GM12878 (cell line): ENCODE results near the gene OR4D2. TPM values are rescaled to one million over a fixed set of nuclear protein-coding genes. Genes with fewer than 3 reads are reported as not detected.

ENCODE experiments used
- ATAC-seq: fragments of 200-7000 bp; cut with Tn5 transposase; 3 replicates; pipeline ENCODE4 v1.9.1; 2020; ENCODE audit warnings: mild to moderate bottlenecking, moderate library complexity
- BruUV-seq: library from RNA; stranded (reverse); fragments of 400-500 nt; replicated peaks from 2 replicates; lab custom pipeline; 2021; lab: Mats Ljungman, UMichigan
- CTCF ChIA-PET: fragments of 300-600 bp; sonication (Branson Sonifier 250); formaldehyde crosslinking; extraction: SDS; loops from one replicate; lab custom pipeline; 2021; ENCODE audit warnings: inconsistent platforms; lab: Yijun Ruan, JAX
- POLR2A ChIA-PET: fragments of 350-600 bp; formaldehyde crosslinking; extraction: SDS; loops from one replicate; lab custom pipeline; 2021; ENCODE audit warnings: inconsistent platforms; lab: Charles Lee
- RAD21 ChIA-PET: fragments of 300-600 bp; sonication (Branson Sonifier 250); formaldehyde crosslinking; loops from one replicate; lab custom pipeline; 2023; ENCODE audit warnings: antibody characterized with exemption; ENCODE audit not compliant: unreplicated experiment; lab: Charles Lee
- SMC1A ChIA-PET: fragments of 300-600 bp; sonication (Branson Sonifier 250); formaldehyde crosslinking; loops from one replicate; lab custom pipeline; 2023; ENCODE audit not compliant: unreplicated experiment, uncharacterized antibody; lab: Charles Lee
- DNase-seq: peaks from one replicate; pipeline ENCODE4 v3.0.0-alpha.2; 2011; ENCODE audit warnings: low read depth, low spot score
- FAIRE-seq: peaks from 3 replicates; lab custom pipeline; 2011; peaks lifted over from hg19 to GRCh38; lab: Jason Lieb, UNC
- H2AFZ ChIP-seq: 2 replicates; pipeline ENCODE4 v1.6.0; 2011; ENCODE audit warnings: low read depth, low read length, control low read depth; ENCODE audit not compliant: control insufficient read depth
- H3K27ac ChIP-seq: 2 replicates; pipeline ENCODE4 v1.5.1; 2011; ENCODE audit warnings: control low read depth; ENCODE audit not compliant: control insufficient read depth, insufficient read depth
- H3K27me3 ChIP-seq, 2 experiments: replicated peaks in 1 of 2; 2 replicates each; pipeline versions ENCODE4 v1.6.0 to v1.6.1; 2011; ENCODE audit warnings: low read length in 1 of 2; ENCODE audit not compliant: control insufficient read depth in 2 of 2, insufficient read depth in 2 of 2
- H3K36me3 ChIP-seq, 2 experiments: 2 replicates each; pipeline ENCODE4 v1.5.1; 2011; ENCODE audit warnings: low read length in 1 of 2; ENCODE audit not compliant: control insufficient read depth in 2 of 2, insufficient read depth in 2 of 2
- H3K4me1 ChIP-seq: 2 replicates; pipeline ENCODE4 v1.6.1; 2011; ENCODE audit warnings: mild to moderate bottlenecking, low read length, moderate library complexity, mixed read lengths; ENCODE audit not compliant: control insufficient read depth, insufficient read depth
- H3K4me2 ChIP-seq: 2 replicates; pipeline ENCODE4 v1.6.0; 2011; ENCODE audit warnings: control low read depth; ENCODE audit not compliant: control insufficient read depth, insufficient read depth
- H3K4me3 ChIP-seq: fragments of 200-600 bp; sonication (generic); 2 replicates; pipeline ENCODE4 v1.5.1; 2016
- H3K79me2 ChIP-seq: 2 replicates; pipeline ENCODE4 v1.6.0; 2011; ENCODE audit warnings: low read length; ENCODE audit not compliant: control insufficient read depth, insufficient read depth
- H3K9ac ChIP-seq: 2 replicates; pipeline ENCODE4 v1.8.0; 2011; ENCODE audit warnings: low read length, control low read depth, mixed read lengths; ENCODE audit not compliant: control insufficient read depth, insufficient read depth
- H3K9me3 ChIP-seq: replicated peaks from 3 replicates; pipeline ENCODE4 v1.5.1; 2011; ENCODE audit warnings: mild to moderate bottlenecking, low read length; ENCODE audit not compliant: control insufficient read depth, insufficient read depth
- H4K20me1 ChIP-seq: 2 replicates; pipeline ENCODE4 v1.6.0; 2011; ENCODE audit not compliant: control insufficient read depth, insufficient read depth
- CHD4 ChIP-seq: fragments of 200-600 bp; sonication (generic); IDR thresholded peaks from 2 replicates; pipeline ENCODE4 v1.6.1; 2016; ENCODE audit warnings: mild to moderate bottlenecking
- ETV6 ChIP-seq, 2 experiments: fragments of 450-650 bp in 1 of 2; IDR thresholded peaks in 1 of 2; conservative IDR thresholded peaks in 1 of 2; 2 replicates each; pipeline ENCODE4 v1.6.1; 2014; ENCODE audit warnings: antibody characterized with exemption in 1 of 2, borderline replicate concordance in 1 of 2, low read depth in 1 of 2, mild to moderate bottlenecking in 1 of 2, moderate library complexity in 1 of 2
- FOXM1 ChIP-seq: IDR thresholded peaks from 2 replicates; pipeline ENCODE4 v1.6.1; 2012; ENCODE audit warnings: low read depth, mild to moderate bottlenecking, inconsistent platforms, low read length, moderate library complexity
- IRF5 ChIP-seq: fragments of 450-650 bp; IDR thresholded peaks from 2 replicates; pipeline ENCODE4 v1.6.1; 2017; ENCODE audit warnings: borderline replicate concordance
- LARP7 ChIP-seq: fragments of 450-650 bp; IDR thresholded peaks from 2 replicates; pipeline ENCODE4 v1.6.1; 2017; ENCODE audit warnings: mild to moderate bottlenecking
- NRF1 ChIP-seq: conservative IDR thresholded peaks from 2 replicates; pipeline ENCODE4 v1.6.1; 2011; ENCODE audit warnings: mild to moderate bottlenecking, low read depth, low read length, improper control_type of control experiment
- REST ChIP-seq: IDR thresholded peaks from 2 replicates; pipeline ENCODE4 v1.6.1; 2012; ENCODE audit warnings: mild to moderate bottlenecking, low read depth, low read length
- TARDBP ChIP-seq: IDR thresholded peaks from 2 replicates; pipeline ENCODE4 v1.6.1; 2016; ENCODE audit warnings: borderline replicate concordance
- ZBTB11 ChIP-seq: fragments of 450-650 bp; formaldehyde crosslinking; IDR thresholded peaks from 2 replicates; pipeline ENCODE4 v1.5.0; 2022; ENCODE audit warnings: mild to moderate bottlenecking, missing genetic modification characterization
- ZBTB33 ChIP-seq: fragments of 450-650 bp; IDR thresholded peaks from 2 replicates; pipeline ENCODE4 v1.6.1; 2017; ENCODE audit warnings: mild to moderate bottlenecking
- WGBS: methylation state at CpG from one replicate; pipeline ENCODE4 v1.1.6; 2016; ENCODE audit warnings: low lambda C conversion rate; ENCODE audit not compliant: insufficient replicate concordance, insufficient coverage; ENCODE audit errors: missing lambda C conversion rate; 5-methylcytosine and 5-hydroxymethylcytosine counted together
- in situ Hi-C: fragments of 300-500 bp; cut with MboI; formaldehyde crosslinking; loops from 9 replicates; pipeline ENCODE4 v1.14.3; 2018; ENCODE audit warnings: mixed read lengths
- intact Hi-C: fragments of 100-400 bp; cut with micrococcal nuclease; formaldehyde crosslinking; loops from one replicate; pipeline ENCODE4 v1.14.2; 2022; ENCODE audit not compliant: unreplicated experiment
- polyA plus RNA-seq, 11 experiments: library from polyadenylated mRNA; depleted of rRNA in 4 of 11; unstranded in 6 of 11; stranded (reverse) in 5 of 11; fragments of >200 nt; fragmentation: Nextera tagmentation in 4 of 11; fragmentation: Illumina TruSeq in 1 of 11; extraction: Ambion mirVana in 4 of 11; extraction: Trizol in 1 of 11; gene quantifications; 1 replicate in 1 of 11; 2 replicates in 10 of 11; pipeline versions ENCODE4 v1.2.1 to v1.2.3, GENCODE V29; 2011 to 2016; ENCODE audit warnings: inconsistent platforms in 2 of 11, missing spikeins in 2 of 11, low read depth in 1 of 11
- total RNA-seq, 4 experiments: library from RNA; depleted of rRNA in 3 of 4; stranded (reverse); fragments of >200 nt in 3 of 4; fragmentation: Illumina TruSeq in 1 of 4; extraction: Trizol in 1 of 4; gene quantifications; 2 replicates each; pipeline versions ENCODE4 v1.2.1 to v1.2.3, GENCODE V29; 2013 to 2021
- TF ChIP-seq, protein P1 (sequence below), 3 experiments: IDR thresholded peaks in 2 of 3; conservative IDR thresholded peaks in 1 of 3; 2 replicates each; pipeline ENCODE4 v1.5.1; 2011; ENCODE audit warnings: low read depth in 3 of 3, low read length in 3 of 3, mild to moderate bottlenecking in 3 of 3, control low read depth in 2 of 3, moderate library complexity in 2 of 3, inconsistent platforms in 1 of 3, mixed read lengths in 1 of 3; ENCODE audit not compliant: control insufficient read depth in 2 of 3, insufficient read depth in 1 of 3; ENCODE audit errors: extremely low read depth in 1 of 3

Gene OR4D2
- total and polyA plus RNA-seq, 10 of the 15 experiments (the other 5 are each of a cell fraction or from before 2014, with no cell fraction given) = 0.04 TPM; not detected in 9

GRCh38 chr17:58207451-58207850, 40.7 kb downstream of the OR4D2 start:
- ChIA-PET POLR2A (no interaction called here), RAD21 (no interaction called here), SMC1A (no interaction called here), CTCF (no interaction called here)
- no peak overlapping the region for H3K4me3 ChIP-seq
- 78% methylated on average over 3 of the region's 3 CpGs for WGBS
- no peaks in the 10 kb centered on the region for H3K79me2 ChIP-seq
- no peaks in the 10 kb centered on the region for H3K27me3 ChIP-seq
- no TSS peak for BruUV-seq
- H3K27ac ChIP-seq = no peak overlapping the region
- intact Hi-C loops = no loop called here
- H3K4me2 ChIP-seq = no peak overlapping the region
- no peaks in the 10 kb centered on the region for H3K9me3 ChIP-seq
- no peak for ATAC-seq
- FAIRE-seq = no peak
- no peak overlapping the region for H2AFZ ChIP-seq
- peaks cover 0 to 9% of the 10 kb centered on the region in 2 experiments; a peak in 3 of 4 replicates for H3K36me3 ChIP-seq
- no peak overlapping the region for H3K9ac ChIP-seq
- in situ Hi-C loops = no loop called here
- H4K20me1 ChIP-seq = no peaks in the 10 kb centered on the region
- no peak for DNase-seq
- no peaks in the 10 kb centered on the region for H3K4me1 ChIP-seq
- TF ChIP-seq NRF1 (no peak), LARP7 (no peak), FOXM1 (no peak), ZBTB33 (no peak), CHD4 (no peak), IRF5 (no peak), ZBTB11 (CRISPR knock-in tag) (no peak), ETV6 (conservative IDR thresholded peaks at IDR 0.05 in 1 of 2, IDR thresholded peaks at IDR 0.05 in 1 of 2; ENCODE audit: borderline replicate concordance in 1 of 2, low read depth in 1 of 2) (no peak), REST (no peak), TARDBP (no peak)
- TF ChIP-seq, protein P1, sequence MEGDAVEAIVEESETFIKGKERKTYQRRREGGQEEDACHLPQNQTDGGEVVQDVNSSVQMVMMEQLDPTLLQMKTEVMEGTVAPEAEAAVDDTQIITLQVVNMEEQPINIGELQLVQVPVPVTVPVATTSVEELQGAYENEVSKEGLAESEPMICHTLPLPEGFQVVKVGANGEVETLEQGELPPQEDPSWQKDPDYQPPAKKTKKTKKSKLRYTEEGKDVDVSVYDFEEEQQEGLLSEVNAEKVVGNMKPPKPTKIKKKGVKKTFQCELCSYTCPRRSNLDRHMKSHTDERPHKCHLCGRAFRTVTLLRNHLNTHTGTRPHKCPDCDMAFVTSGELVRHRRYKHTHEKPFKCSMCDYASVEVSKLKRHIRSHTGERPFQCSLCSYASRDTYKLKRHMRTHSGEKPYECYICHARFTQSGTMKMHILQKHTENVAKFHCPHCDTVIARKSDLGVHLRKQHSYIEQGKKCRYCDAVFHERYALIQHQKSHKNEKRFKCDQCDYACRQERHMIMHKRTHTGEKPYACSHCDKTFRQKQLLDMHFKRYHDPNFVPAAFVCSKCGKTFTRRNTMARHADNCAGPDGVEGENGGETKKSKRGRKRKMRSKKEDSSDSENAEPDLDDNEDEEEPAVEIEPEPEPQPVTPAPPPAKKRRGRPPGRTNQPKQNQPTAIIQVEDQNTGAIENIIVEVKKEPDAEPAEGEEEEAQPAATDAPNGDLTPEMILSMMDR (IDR thresholded peaks at IDR 0.05 in 2 of 3, conservative IDR thresholded peaks at IDR 0.05 in 1 of 3; ENCODE audit: control insufficient read depth in 2 of 3, extremely low read depth in 1 of 3, insufficient read depth in 1 of 3, low read depth in 3 of 3, low read length in 3 of 3) = no peak
